GM12891 (cell line): ENCODE results near the gene ADAMTS13.

Experiments
- DNase-seq: peaks from one replicate; pipeline ENCODE4 v3.0.0; 2011; ENCODE audit warnings: low spot score; ENCODE audit not compliant: insufficient read length
- FAIRE-seq: peaks from 2 replicates; lab custom pipeline; 2011; peaks lifted over from hg19 to GRCh38; lab: Jason Lieb, UNC
- PAX5 ChIP-seq: IDR thresholded peaks from 2 replicates; pipeline ENCODE4 v1.6.1; 2011; ENCODE audit warnings: low read length, moderate library complexity, mild to moderate bottlenecking; ENCODE audit not compliant: insufficient read depth, severe bottlenecking
- POLR2A ChIP-seq: IDR thresholded peaks from 2 replicates; pipeline ENCODE4 v1.6.1; 2011; ENCODE audit warnings: low read depth, low read length, control low read depth
- POLR2AphosphoS5 ChIP-seq: IDR thresholded peaks from 2 replicates; pipeline ENCODE4 v1.6.1; 2011; ENCODE audit warnings: low read depth, low read length, control low read depth
- POU2F2 ChIP-seq: IDR thresholded peaks from 2 replicates; pipeline ENCODE4 v1.6.1; 2011; ENCODE audit warnings: low read depth, mild to moderate bottlenecking, control low read depth, low read length, moderate library complexity
- SPI1 ChIP-seq: IDR thresholded peaks from 2 replicates; pipeline ENCODE4 v1.6.1; 2011; ENCODE audit warnings: low read depth, low read length, control low read depth
- TAF1 ChIP-seq: IDR thresholded peaks from 2 replicates; pipeline ENCODE4 v1.6.1; 2011; ENCODE audit warnings: low read depth, low read length, control low read depth

Gene ADAMTS13

GRCh38 chr9:133492061-133493021 is 70.2 kb downstream of the ADAMTS13 start:
- TF ChIP-seq PAX5 (no peak), TAF1 (no peak), SPI1 (no peak), POLR2AphosphoS5 (no peak), POLR2A (no peak), POU2F2 (no peak)

GRCh38 chr9:133493428-133493827 is 71.3 kb downstream of the ADAMTS13 start:
- DNase-seq (no peak), FAIRE-seq (no peak)
- TF ChIP-seq TAF1 (no peak), PAX5 (no peak), SPI1 (no peak), POU2F2 (no peak), POLR2AphosphoS5 (no peak), POLR2A (no peak)

More at GRCh38 chr9:133492061-133493021, 70.2 kb downstream of the ADAMTS13 start:
- FAIRE-seq (no peak), DNase-seq (no peak)

- FAIRE-seq, result no peak
- DNase-seq, result no peak
- TF ChIP-seq POLR2AphosphoS5, result no peak
- TF ChIP-seq TAF1, result no peak
- no peak for TF ChIP-seq POLR2A
- TF ChIP-seq SPI1, result no peak
- no peak for TF ChIP-seq POU2F2
- TF ChIP-seq PAX5, result no peak
Measured at GRCh38 chr9:133493845-133494540, 71.8 kb downstream of the ADAMTS13 start.

- TF ChIP-seq SPI1, result no peak
- no peak for TF ChIP-seq TAF1
- TF ChIP-seq PAX5, result no peak
- no peak for TF ChIP-seq POLR2AphosphoS5
- TF ChIP-seq POU2F2, result no peak
- TF ChIP-seq POLR2A, result no peak
- FAIRE-seq (no peak), DNase-seq (no peak)
Measured at GRCh38 chr9:133494636-133495326, 72.6 kb downstream of the ADAMTS13 start.

GRCh38 chr9:133495327-133496293 is 73.4 kb downstream of the ADAMTS13 start:
- DNase-seq (no peak), FAIRE-seq (peak; percentile 81)

GRCh38 chr9:133496861-133497842 is 75.0 kb downstream of the ADAMTS13 start:
- TF ChIP-seq POU2F2 (no peak), SPI1 (no peak), POLR2A (no peak), POLR2AphosphoS5 (no peak), TAF1 (no peak), PAX5 (no peak)
- no peak for FAIRE-seq
- no peak for DNase-seq

More at GRCh38 chr9:133495327-133496293, 73.4 kb downstream of the ADAMTS13 start:
- TF ChIP-seq PAX5 (no peak), SPI1 (no peak), POLR2A (no peak), POLR2AphosphoS5 (no peak), TAF1 (no peak), POU2F2 (no peak)

GRCh38 chr9:133499132-133499891 is 77.1 kb downstream of the ADAMTS13 start:
- TF ChIP-seq POLR2A (no peak), TAF1 (no peak), SPI1 (no peak), PAX5 (no peak), POU2F2 (no peak), POLR2AphosphoS5 (no peak)
- DNase-seq (no peak), FAIRE-seq (no peak)
